SK-N-SH (cell line): ENCODE data around the gene ATP11C.

ENCODE experiments used
- RXRA ChIP-seq: IDR thresholded peaks from 2 replicates; pipeline ENCODE4 v1.4.0; 2012; ENCODE audit warnings: low read depth, mild to moderate bottlenecking, borderline replicate concordance
- TF ChIP-seq, protein P1 (sequence below): fragments of 200-600 bp; sonication (generic); IDR thresholded peaks from 2 replicates; pipeline ENCODE4 v1.6.1; 2017; ENCODE audit warnings: antibody characterized with exemption, mild to moderate bottlenecking, moderate library complexity

DNA sequence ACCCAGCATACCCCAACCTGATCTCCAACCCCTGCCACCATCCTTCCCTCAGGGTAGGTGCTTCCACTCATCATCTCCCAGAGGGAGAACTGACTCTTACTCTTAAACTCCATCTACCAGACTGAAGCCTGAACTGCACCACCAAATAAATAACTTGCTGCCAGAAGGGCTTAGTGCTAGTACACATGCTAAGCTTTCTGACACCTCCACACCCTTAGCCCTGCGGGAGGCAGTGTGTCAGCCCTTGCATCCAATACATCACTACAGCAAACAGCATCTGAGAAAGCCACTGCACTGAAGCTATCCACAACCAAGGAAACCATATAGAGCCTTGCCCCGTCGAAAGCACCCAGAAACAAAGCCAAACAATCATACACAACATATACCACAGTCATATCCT, 156.3 kb downstream of the ATP11C start:
- no peak for TF ChIP-seq RXRA
- TF ChIP-seq, protein P1, sequence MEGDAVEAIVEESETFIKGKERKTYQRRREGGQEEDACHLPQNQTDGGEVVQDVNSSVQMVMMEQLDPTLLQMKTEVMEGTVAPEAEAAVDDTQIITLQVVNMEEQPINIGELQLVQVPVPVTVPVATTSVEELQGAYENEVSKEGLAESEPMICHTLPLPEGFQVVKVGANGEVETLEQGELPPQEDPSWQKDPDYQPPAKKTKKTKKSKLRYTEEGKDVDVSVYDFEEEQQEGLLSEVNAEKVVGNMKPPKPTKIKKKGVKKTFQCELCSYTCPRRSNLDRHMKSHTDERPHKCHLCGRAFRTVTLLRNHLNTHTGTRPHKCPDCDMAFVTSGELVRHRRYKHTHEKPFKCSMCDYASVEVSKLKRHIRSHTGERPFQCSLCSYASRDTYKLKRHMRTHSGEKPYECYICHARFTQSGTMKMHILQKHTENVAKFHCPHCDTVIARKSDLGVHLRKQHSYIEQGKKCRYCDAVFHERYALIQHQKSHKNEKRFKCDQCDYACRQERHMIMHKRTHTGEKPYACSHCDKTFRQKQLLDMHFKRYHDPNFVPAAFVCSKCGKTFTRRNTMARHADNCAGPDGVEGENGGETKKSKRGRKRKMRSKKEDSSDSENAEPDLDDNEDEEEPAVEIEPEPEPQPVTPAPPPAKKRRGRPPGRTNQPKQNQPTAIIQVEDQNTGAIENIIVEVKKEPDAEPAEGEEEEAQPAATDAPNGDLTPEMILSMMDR: no peak
